HCT116 (cell line): ENCODE results near the gene C1orf53. TPM values are rescaled to one million over a fixed set of nuclear protein-coding genes. Genes with fewer than 3 reads are reported as not detected.

Experiments
- ATAC-seq: fragments of 200-7000 bp; cut with Tn5 transposase; 2 replicates; pipeline ENCODE4 v1.9.1; 2020; ENCODE audit warnings: mild to moderate bottlenecking, moderate library complexity
- BruUV-seq: library from RNA; stranded (reverse); fragments of 400-500 nt; replicated peaks from 2 replicates; lab custom pipeline; 2021; lab: Mats Ljungman, UMichigan
- CTCF ChIA-PET: fragments of 300-600 bp; sonication (Branson Sonifier 250); formaldehyde crosslinking; loops from one replicate; lab custom pipeline; 2021; ENCODE audit warnings: antibody characterized with exemption; lab: Charles Lee
- POLR2A ChIA-PET: fragments of 300-600, 350-600 bp; sonication (Branson Sonifier 250); formaldehyde crosslinking; loops from one replicate; lab custom pipeline; 2021; ENCODE audit warnings: antibody characterized with exemption; lab: Charles Lee
- RAD21 ChIA-PET, 2 experiments: fragments of 300-600 bp; sonication (Branson Sonifier 250); formaldehyde crosslinking; loops; one replicate each; lab custom pipeline; 2023; ENCODE audit warnings: low total read pairs in 2 of 2; ENCODE audit not compliant: uncharacterized antibody in 2 of 2, unreplicated experiment in 2 of 2, low non-redundant PET in 1 of 2; lab: Charles Lee
- DNase-seq: peaks from one replicate; pipeline ENCODE4 v3.0.0-alpha.2; 2010; ENCODE audit warnings: low read depth, low spot score
- H2AFZ ChIP-seq: fragments of 200-600 bp; shearing (Covaris generic), sonication (generic); 2 replicates; pipeline ENCODE4 v1.6.1; 2017; ENCODE audit warnings: low read depth, mixed run types, mixed read lengths, antibody characterized with exemption, low read length; ENCODE audit not compliant: poor library complexity, severe bottlenecking
- H3K27ac ChIP-seq: 2 replicates; pipeline ENCODE4 v1.5.1; 2012; ENCODE audit warnings: low read depth, low read length
- H3K27me3 ChIP-seq: fragments of 200-600 bp; sonication (generic); 2 replicates; pipeline ENCODE4 v1.6.1; 2016; ENCODE audit warnings: mixed run types, low read length, mixed read lengths; ENCODE audit not compliant: insufficient read depth
- H3K36me3 ChIP-seq, 2 experiments: fragments of 200-500 bp in 1 of 2; fragments of 200-600 bp in 1 of 2; sonication (Bioruptor generic) in 1 of 2; sonication (generic) in 1 of 2; 2 replicates each; pipeline versions ENCODE4 v1.5.1 to v1.6.1; 2014 to 2016; ENCODE audit warnings: low read length in 2 of 2, inconsistent platforms in 1 of 2, mixed read lengths in 1 of 2, mixed run types in 1 of 2; ENCODE audit not compliant: insufficient read depth in 2 of 2, control insufficient read depth in 1 of 2
- H3K4me1 ChIP-seq, 2 experiments: fragments of 200-600 bp in 1 of 2; sonication (generic) in 1 of 2; 2 replicates each; pipeline versions ENCODE4 v1.5.1 to v1.6.1; 2012 to 2017; ENCODE audit warnings: low read length in 2 of 2, inconsistent platforms in 1 of 2, mild to moderate bottlenecking in 1 of 2, mixed read lengths in 1 of 2, mixed run types in 1 of 2, moderate library complexity in 1 of 2; ENCODE audit not compliant: insufficient read depth in 2 of 2, control insufficient read depth in 1 of 2
- H3K4me2 ChIP-seq: fragments of 200-600 bp; sonication (generic); 2 replicates; pipeline ENCODE4 v1.6.1; 2017; ENCODE audit warnings: mixed run types, low read length, mixed read lengths
- H3K4me3 ChIP-seq, 2 experiments: fragments of 200-600 bp in 1 of 2; sonication (generic) in 1 of 2; replicated peaks in 1 of 2; 2 replicates each; pipeline ENCODE4 v1.5.1; 2011 to 2016; ENCODE audit warnings: low read length in 2 of 2, control low read depth in 1 of 2, low read depth in 1 of 2, mild to moderate bottlenecking in 1 of 2, mixed read lengths in 1 of 2, mixed run types in 1 of 2
- H3K79me2 ChIP-seq: fragments of 200-600 bp; sonication (generic); 2 replicates; pipeline ENCODE4 v1.6.1; 2017; ENCODE audit warnings: mild to moderate bottlenecking, mixed run types, low read length, moderate library complexity, mixed read lengths; ENCODE audit not compliant: insufficient read depth
- H3K9ac ChIP-seq: fragments of 200-600 bp; sonication (generic); 2 replicates; pipeline ENCODE4 v1.6.1; 2016; ENCODE audit warnings: low read length, mixed read lengths
- H3K9me2 ChIP-seq: fragments of 200-600 bp; sonication (generic), shearing (Covaris generic); 2 replicates; pipeline ENCODE4 v1.6.1; 2017; ENCODE audit warnings: mixed run types, mild to moderate bottlenecking, moderate library complexity; ENCODE audit not compliant: insufficient read depth
- H3K9me3 ChIP-seq, 2 experiments: fragments of 200-500 bp in 1 of 2; fragments of 200-600 bp in 1 of 2; sonication (Bioruptor generic) in 1 of 2; sonication (generic) in 1 of 2; 2 replicates each; pipeline ENCODE4 v1.6.1; 2014 to 2017; ENCODE audit warnings: low read length in 2 of 2, mixed read lengths in 2 of 2, inconsistent platforms in 1 of 2, low read depth in 1 of 2, mild to moderate bottlenecking in 1 of 2, mixed run types in 1 of 2, moderate library complexity in 1 of 2; ENCODE audit not compliant: control insufficient read depth in 1 of 2, insufficient read depth in 1 of 2
- H4K20me1 ChIP-seq: fragments of 200-600 bp; sonication (generic), shearing (Covaris generic); 2 replicates; pipeline ENCODE4 v1.6.1; 2017; ENCODE audit warnings: mixed run types, mild to moderate bottlenecking, moderate library complexity; ENCODE audit not compliant: insufficient read depth
- ATF3 ChIP-seq: IDR thresholded peaks from 2 replicates; pipeline ENCODE4 v1.6.1; 2012
- CEBPB ChIP-seq: IDR thresholded peaks from 2 replicates; pipeline ENCODE4 v1.6.1; 2012; ENCODE audit warnings: low read depth
- CTCF ChIP-seq, 3 experiments: fragments of 200-600 bp in 1 of 3; sonication (generic) in 1 of 3; IDR thresholded peaks in 2 of 3; conservative IDR thresholded peaks in 1 of 3; 2 replicates each; pipeline ENCODE4 v1.5.1; 2012 to 2017; ENCODE audit warnings: low read depth in 2 of 3, low read length in 2 of 3, antibody characterized with exemption in 1 of 3, borderline replicate concordance in 1 of 3, control low read depth in 1 of 3, mild to moderate bottlenecking in 1 of 3, mixed read lengths in 1 of 3, mixed run types in 1 of 3, moderate library complexity in 1 of 3; ENCODE audit not compliant: insufficient read depth in 1 of 3
- ELF1 ChIP-seq: IDR thresholded peaks from 2 replicates; pipeline ENCODE4 v1.6.1; 2012; ENCODE audit warnings: low read depth, borderline replicate concordance
- EZH2phosphoT487 ChIP-seq: fragments of 200-600 bp; IDR thresholded peaks from 2 replicates; pipeline ENCODE4 v1.6.1; 2018; ENCODE audit warnings: antibody characterized with exemption, borderline replicate concordance
- FOSL1 ChIP-seq: IDR thresholded peaks from 2 replicates; pipeline ENCODE4 v1.6.1; 2012; ENCODE audit warnings: low read depth
- MAX ChIP-seq: IDR thresholded peaks from 2 replicates; pipeline ENCODE4 v1.6.1; 2012
- POLR2A ChIP-seq: IDR thresholded peaks from 2 replicates; pipeline ENCODE4 v1.7.0; 2011; ENCODE audit warnings: borderline replicate concordance; ENCODE audit not compliant: insufficient read depth, insufficient read length; ENCODE audit errors: extremely low read depth
- RAD21 ChIP-seq: IDR thresholded peaks from 2 replicates; pipeline ENCODE4 v1.6.1; 2012; ENCODE audit warnings: low read depth, mild to moderate bottlenecking
- REST ChIP-seq: IDR thresholded peaks from 2 replicates; pipeline ENCODE4 v1.6.1; 2012; ENCODE audit warnings: low read depth
- SIN3A ChIP-seq: IDR thresholded peaks from 2 replicates; pipeline ENCODE4 v1.6.1; 2012; ENCODE audit warnings: low read depth
- SRF ChIP-seq: IDR thresholded peaks from 2 replicates; pipeline ENCODE4 v1.6.1; 2012; ENCODE audit warnings: low read depth
- intact Hi-C: fragments of 100-400 bp; cut with micrococcal nuclease; formaldehyde crosslinking; loops from 2 replicates; pipeline ENCODE4 v1.10.0; 2022
- total RNA-seq: library from RNA; stranded (reverse); gene quantifications from one replicate; pipeline ENCODE4 v1.2.1, GENCODE V29; 2021; ENCODE audit not compliant: unreplicated experiment

The C1orf53 gene
- total RNA-seq, 1 experiment from 2014 or later: 4.2 TPM

GRCh38 chr1:197904126-197904787 is 1.8 kb downstream of the C1orf53 start:
- no peak overlapping the region for H3K4me2 ChIP-seq
- H4K20me1 ChIP-seq: no peaks in the 10 kb centered on the region
- ChIA-PET RAD21 (no interaction called here), POLR2A (no interaction called here), CTCF (interaction anchor here (1.5 to 3.3 kb wide), 2 partner anchors 10 to 35 kb away, joined by 3 to 19 read pairs; no protein-coding TSS in a partner anchor)
- no peak overlapping the region for H2AFZ ChIP-seq
- TF ChIP-seq CTCF (IDR thresholded peaks at IDR 0.05 in 2 of 3, conservative IDR thresholded peaks at IDR 0.05 in 1 of 3; ENCODE audit: borderline replicate concordance in 1 of 3, insufficient read depth in 1 of 3, low read depth in 2 of 3, low read length in 2 of 3) (no peak), ATF3 (no peak), EZH2phosphoT487 (no peak), CEBPB (no peak)
- no peak for DNase-seq
- no peak for ATAC-seq
- no peaks in the 10 kb centered on the region for H3K9me3 ChIP-seq
- BruUV-seq: no TSS peak
- no peak overlapping the region for H3K27ac ChIP-seq
- H3K9me2 ChIP-seq: no peaks in the 10 kb centered on the region
- no peaks in the 10 kb centered on the region for H3K79me2 ChIP-seq
- no peak overlapping the region for H3K9ac ChIP-seq
- no peak overlapping the region for H3K4me3 ChIP-seq
- H3K4me1 ChIP-seq: peaks cover 3 to 25% of the 10 kb centered on the region in 2 experiments; a peak in 2 of 4 replicates
- intact Hi-C loops: no loop called here
- H3K36me3 ChIP-seq: no peaks in the 10 kb centered on the region
- peaks cover 9% of the 10 kb centered on the region; the same call in 1 of the 2 replicates for H3K27me3 ChIP-seq

- ATAC-seq: no peak
- Histone ChIP-seq H3K36me3 (no peaks in the 10 kb centered on the region), H3K27me3 (peaks cover 9% of the 10 kb centered on the region; the same call in 1 of the 2 replicates), H3K4me3 (no peak overlapping the region), H2AFZ (no peak overlapping the region), H3K9ac (no peak overlapping the region), H3K9me2 (no peaks in the 10 kb centered on the region), H3K4me2 (no peak overlapping the region), H3K79me2 (no peaks in the 10 kb centered on the region), H4K20me1 (no peaks in the 10 kb centered on the region), H3K9me3 (no peaks in the 10 kb centered on the region), H3K4me1 (peaks cover 3 to 25% of the 10 kb centered on the region in 2 experiments; a peak in 2 of 4 replicates), H3K27ac (no peak overlapping the region)
- ChIA-PET RAD21 (no interaction called here), CTCF (no interaction called here), POLR2A (no interaction called here)
- BruUV-seq: no TSS peak
- no peak for DNase-seq
- intact Hi-C loops: no loop called here
- no peak for TF ChIP-seq FOSL1
- no peak for TF ChIP-seq ELF1
- TF ChIP-seq SIN3A: no peak
- no peak for TF ChIP-seq MAX
- no peak for TF ChIP-seq SRF
- no peak for TF ChIP-seq RAD21
- no peak for TF ChIP-seq REST
- no peak for TF ChIP-seq POLR2A
Observed at GRCh38 chr1:197905699-197906351, 3.4 kb downstream of the C1orf53 start.
